ENCODE results near the gene SPINT2.

SPINT2 gene

GRCh38 chr19:38273499-38273898, 9.1 kb downstream of the SPINT2 start:
- TF ChIP-seq ARNTL (CRISPR knock-in tag; IDR thresholded peaks at IDR 0.05; ENCODE audit: borderline replicate concordance, low read depth) = no peak
- no peak for TF ChIP-seq BACH2 (CRISPR knock-in tag; IDR thresholded peaks at IDR 0.05; ENCODE audit: borderline replicate concordance)
- TF ChIP-seq ZFP30 (CRISPR knock-in tag; IDR thresholded peaks at IDR 0.05) = no peak
- TF ChIP-seq ZNF565 (CRISPR knock-in tag; conservative IDR thresholded peaks at IDR 0.05; ENCODE audit: low read depth) = no peak
- TF ChIP-seq PPARA (CRISPR knock-in tag; IDR thresholded peaks at IDR 0.05; ENCODE audit: borderline replicate concordance) = no peak
- no peak for TF ChIP-seq CREB5 (CRISPR knock-in tag; IDR thresholded peaks at IDR 0.05; ENCODE audit: low read depth)
- no peak for TF ChIP-seq POU6F1 (CRISPR knock-in tag; IDR thresholded peaks at IDR 0.05; ENCODE audit: borderline replicate concordance, low read depth)
- TF ChIP-seq TSHZ2 (CRISPR knock-in tag; IDR thresholded peaks at IDR 0.05) = no peak
- no peak for TF ChIP-seq SNAI2 (CRISPR knock-in tag; IDR thresholded peaks at IDR 0.05)
- TF ChIP-seq RARB (CRISPR knock-in tag; IDR thresholded peaks at IDR 0.05) = no peak
- no peak for TF ChIP-seq ZNF70 (CRISPR knock-in tag; IDR thresholded peaks at IDR 0.05)
- no peak for TF ChIP-seq ISL1 (CRISPR knock-in tag; IDR thresholded peaks at IDR 0.05)
- TF ChIP-seq OSR1 (CRISPR knock-in tag; IDR thresholded peaks at IDR 0.05) = no peak
- no peak for TF ChIP-seq ESRRG (CRISPR knock-in tag; IDR thresholded peaks at IDR 0.05)
- no peak for ATAC-seq

- TF ChIP-seq ARNTL (CRISPR knock-in tag; IDR thresholded peaks at IDR 0.05; ENCODE audit: borderline replicate concordance, low read depth) (no peak), TSHZ2 (CRISPR knock-in tag; IDR thresholded peaks at IDR 0.05) (no peak), ISL1 (CRISPR knock-in tag; IDR thresholded peaks at IDR 0.05) (no peak), SNAI2 (CRISPR knock-in tag; IDR thresholded peaks at IDR 0.05) (no peak), CSDC2 (CRISPR knock-in tag; IDR thresholded peaks at IDR 0.05) (no peak), PATZ1 (CRISPR knock-in tag; IDR thresholded peaks at IDR 0.05; ENCODE audit: borderline replicate concordance) (no peak), ZFP3 (CRISPR knock-in tag; IDR thresholded peaks at IDR 0.05) (no peak), ZNF8 (CRISPR knock-in tag; IDR thresholded peaks at IDR 0.05) (no peak), RARB (CRISPR knock-in tag; IDR thresholded peaks at IDR 0.05) (no peak), TOX (CRISPR knock-in tag; IDR thresholded peaks at IDR 0.05; ENCODE audit: borderline replicate concordance) (no peak), ZFP30 (CRISPR knock-in tag; IDR thresholded peaks at IDR 0.05) (no peak), BACH2 (CRISPR knock-in tag; IDR thresholded peaks at IDR 0.05; ENCODE audit: borderline replicate concordance) (no peak)
- no peak for ATAC-seq
Observed at GRCh38 chr19:38274739-38275138, 10.4 kb downstream of the SPINT2 start.

- ATAC-seq = no peak
- no peak for TF ChIP-seq ESRRG (CRISPR knock-in tag; IDR thresholded peaks at IDR 0.05)
- no peak for TF ChIP-seq ZFP30 (CRISPR knock-in tag; IDR thresholded peaks at IDR 0.05)
- no peak for TF ChIP-seq ZFP3 (CRISPR knock-in tag; IDR thresholded peaks at IDR 0.05)
- TF ChIP-seq BACH2 (CRISPR knock-in tag; IDR thresholded peaks at IDR 0.05; ENCODE audit: borderline replicate concordance) = no peak
- TF ChIP-seq TSHZ2 (CRISPR knock-in tag; IDR thresholded peaks at IDR 0.05) = no peak
- no peak for TF ChIP-seq ZNF565 (CRISPR knock-in tag; conservative IDR thresholded peaks at IDR 0.05; ENCODE audit: low read depth)
- TF ChIP-seq SNAI2 (CRISPR knock-in tag; IDR thresholded peaks at IDR 0.05) = no peak
- TF ChIP-seq TCF4 (CRISPR knock-in tag; IDR thresholded peaks at IDR 0.05; ENCODE audit: borderline replicate concordance) = no peak
- no peak for TF ChIP-seq CSDC2 (CRISPR knock-in tag; IDR thresholded peaks at IDR 0.05)
- TF ChIP-seq OSR1 (CRISPR knock-in tag; IDR thresholded peaks at IDR 0.05) = no peak
Observed at GRCh38 chr19:38276942-38277517, 12.7 kb downstream of the SPINT2 start.

Data from SK-N-SH treated with all-trans-retinoic acid at 6 μM for 48 hours (cell line).